Measurements from ENCODE around the gene STEAP3. TPM values are rescaled to one million over a fixed set of nuclear protein-coding genes. Genes with fewer than 3 reads are reported as not detected.

Gene STEAP3
- total RNA-seq, 1 experiment from 2014 or later = 30.5 TPM

DNA sequence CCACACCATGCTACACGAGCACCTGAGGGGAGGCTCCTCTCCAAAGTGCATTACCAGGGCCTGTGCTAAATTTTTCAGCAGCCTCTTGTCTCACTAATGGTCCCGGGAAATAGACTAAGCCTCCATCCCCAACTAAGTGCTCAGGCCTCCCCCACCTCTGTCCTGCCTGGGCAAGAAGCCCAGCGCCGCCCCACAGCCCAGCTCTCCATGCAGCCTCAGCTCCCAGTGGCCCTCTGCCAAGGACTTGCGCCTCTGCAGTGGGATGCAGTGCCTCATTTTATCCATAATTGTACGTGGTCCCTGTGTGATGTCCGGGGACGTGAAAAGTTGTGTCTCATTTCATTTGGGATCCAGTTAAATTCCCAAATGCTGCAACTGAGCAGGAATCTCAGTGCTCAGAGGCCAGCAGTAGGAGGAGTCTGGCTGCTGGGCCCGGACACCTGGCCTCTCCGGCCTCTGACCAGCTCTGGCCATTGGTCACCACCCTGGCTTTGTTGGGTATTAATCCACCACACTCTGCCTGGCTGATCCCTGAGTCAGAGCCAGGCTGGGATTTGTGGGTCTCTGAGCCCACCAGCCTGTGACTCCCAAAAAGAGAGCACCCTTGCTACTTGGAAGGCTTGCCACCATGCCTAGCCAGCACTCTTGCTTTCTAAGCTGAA, 11.4 kb upstream of the STEAP3 start:
- no peaks in the 10 kb centered on the region for H3K9me3 Mint-ChIP-seq (ENCODE audit: low read depth, unreplicated experiment)
- no peak overlapping the region for H3K4me3 Mint-ChIP-seq (ENCODE audit: low read depth, unreplicated experiment)
- no peaks in the 10 kb centered on the region for H3K36me3 Mint-ChIP-seq (ENCODE audit: insufficient read depth, unreplicated experiment)
- CTCF ChIA-PET = interaction anchor here (0.9 kb wide), 1 partner anchor 10 kb away, joined by 3 read pairs; no protein-coding TSS in a partner anchor
- intact Hi-C loops (cut with micrococcal nuclease; ENCODE audit: unreplicated experiment) = no loop called here
- no peak for DNase-seq
- TF ChIP-seq, protein P1, sequence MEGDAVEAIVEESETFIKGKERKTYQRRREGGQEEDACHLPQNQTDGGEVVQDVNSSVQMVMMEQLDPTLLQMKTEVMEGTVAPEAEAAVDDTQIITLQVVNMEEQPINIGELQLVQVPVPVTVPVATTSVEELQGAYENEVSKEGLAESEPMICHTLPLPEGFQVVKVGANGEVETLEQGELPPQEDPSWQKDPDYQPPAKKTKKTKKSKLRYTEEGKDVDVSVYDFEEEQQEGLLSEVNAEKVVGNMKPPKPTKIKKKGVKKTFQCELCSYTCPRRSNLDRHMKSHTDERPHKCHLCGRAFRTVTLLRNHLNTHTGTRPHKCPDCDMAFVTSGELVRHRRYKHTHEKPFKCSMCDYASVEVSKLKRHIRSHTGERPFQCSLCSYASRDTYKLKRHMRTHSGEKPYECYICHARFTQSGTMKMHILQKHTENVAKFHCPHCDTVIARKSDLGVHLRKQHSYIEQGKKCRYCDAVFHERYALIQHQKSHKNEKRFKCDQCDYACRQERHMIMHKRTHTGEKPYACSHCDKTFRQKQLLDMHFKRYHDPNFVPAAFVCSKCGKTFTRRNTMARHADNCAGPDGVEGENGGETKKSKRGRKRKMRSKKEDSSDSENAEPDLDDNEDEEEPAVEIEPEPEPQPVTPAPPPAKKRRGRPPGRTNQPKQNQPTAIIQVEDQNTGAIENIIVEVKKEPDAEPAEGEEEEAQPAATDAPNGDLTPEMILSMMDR (IDR thresholded peaks at IDR 0.05; ENCODE audit: unreplicated experiment) = no peak
- BruUV-seq (replicated peaks) = no TSS peak
- H3K4me1 Mint-ChIP-seq (ENCODE audit: low read depth, unreplicated experiment) = peaks cover 21% of the 10 kb centered on the region
- H3K27me3 Mint-ChIP-seq (ENCODE audit: unreplicated experiment) = no peaks in the 10 kb centered on the region
- no peak overlapping the region for H3K27ac Mint-ChIP-seq (ENCODE audit: unreplicated experiment)

DNA sequence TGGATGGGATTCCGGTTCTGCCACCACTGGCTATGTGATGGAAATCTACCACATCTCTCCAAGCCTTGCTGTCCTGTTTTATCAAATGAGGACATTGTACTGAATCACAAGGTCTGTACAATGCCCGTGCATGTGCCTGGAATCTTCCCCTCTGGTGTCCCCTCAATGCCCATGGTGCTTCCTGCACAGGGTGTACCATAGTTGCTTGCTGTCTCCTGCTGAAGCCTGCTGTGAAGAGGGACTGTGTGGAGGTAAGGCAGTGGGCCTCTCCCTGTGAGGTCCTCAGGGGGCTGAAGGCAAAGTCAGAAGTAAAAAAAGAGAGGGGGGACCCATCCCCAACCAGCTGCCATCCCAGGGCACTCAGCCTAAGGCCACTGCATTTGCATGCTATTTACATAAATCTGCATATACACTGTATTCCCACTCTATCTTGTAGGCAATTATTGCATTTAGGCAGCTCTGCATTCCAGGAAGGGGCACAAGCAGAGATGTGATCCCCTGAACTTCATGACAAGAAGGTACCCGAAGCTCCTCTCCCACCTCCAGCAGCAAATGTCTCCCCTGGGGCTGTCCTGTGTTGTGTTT, 9.1 kb upstream of the STEAP3 start:
- TF ChIP-seq, protein P1 (IDR thresholded peaks at IDR 0.05; ENCODE audit: unreplicated experiment) = no peak
- Mint-ChIP-seq H3K36me3 (ENCODE audit: insufficient read depth, unreplicated experiment) (peaks cover 3% of the 10 kb centered on the region), H3K27me3 (ENCODE audit: unreplicated experiment) (no peaks in the 10 kb centered on the region), H3K27ac (ENCODE audit: unreplicated experiment) (no peak overlapping the region), H3K9me3 (ENCODE audit: low read depth, unreplicated experiment) (no peaks in the 10 kb centered on the region), H3K4me1 (ENCODE audit: low read depth, unreplicated experiment) (peaks cover 1% of the 10 kb centered on the region), H3K4me3 (ENCODE audit: low read depth, unreplicated experiment) (no peak overlapping the region)
- CTCF ChIA-PET = no interaction called here
- BruUV-seq (replicated peaks) = no TSS peak
- DNase-seq = no peak
- intact Hi-C loops (cut with micrococcal nuclease; ENCODE audit: unreplicated experiment) = no loop called here

DNA sequence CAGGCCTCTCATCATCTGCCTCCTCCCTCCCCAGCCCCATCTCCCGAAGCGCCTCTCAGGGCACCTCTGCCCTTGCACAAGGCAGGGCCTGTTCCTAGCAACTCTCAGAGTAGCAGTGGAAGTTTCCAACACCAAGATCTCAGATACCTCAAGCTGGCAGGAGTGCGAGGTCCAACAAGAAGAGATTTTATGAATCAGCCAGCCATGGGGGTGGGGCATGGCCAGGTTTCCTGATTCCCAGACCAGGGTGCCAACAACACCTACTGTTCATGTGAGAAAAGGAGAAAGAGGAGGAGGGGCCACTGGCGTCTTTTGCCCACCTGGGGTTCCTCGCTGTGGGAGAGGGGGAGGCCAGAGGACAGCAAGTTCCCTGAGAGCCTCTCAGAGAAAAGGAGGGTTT, 6.6 kb upstream of the STEAP3 start:
- no peak for DNase-seq
- H3K4me1 Mint-ChIP-seq (ENCODE audit: low read depth, unreplicated experiment) = no peaks in the 10 kb centered on the region
- H3K4me3 Mint-ChIP-seq (ENCODE audit: low read depth, unreplicated experiment) = no peak overlapping the region
- CTCF ChIA-PET = no interaction called here
- TF ChIP-seq, protein P1 (IDR thresholded peaks at IDR 0.05; ENCODE audit: unreplicated experiment) = no peak
- intact Hi-C loops (cut with micrococcal nuclease; ENCODE audit: unreplicated experiment) = no loop called here
- peaks cover 3% of the 10 kb centered on the region for H3K36me3 Mint-ChIP-seq (ENCODE audit: insufficient read depth, unreplicated experiment)
- H3K27me3 Mint-ChIP-seq (ENCODE audit: unreplicated experiment) = peaks cover 22% of the 10 kb centered on the region
- BruUV-seq (replicated peaks) = no TSS peak
- no peaks in the 10 kb centered on the region for H3K9me3 Mint-ChIP-seq (ENCODE audit: low read depth, unreplicated experiment)
- no peak overlapping the region for H3K27ac Mint-ChIP-seq (ENCODE audit: unreplicated experiment)

DNA sequence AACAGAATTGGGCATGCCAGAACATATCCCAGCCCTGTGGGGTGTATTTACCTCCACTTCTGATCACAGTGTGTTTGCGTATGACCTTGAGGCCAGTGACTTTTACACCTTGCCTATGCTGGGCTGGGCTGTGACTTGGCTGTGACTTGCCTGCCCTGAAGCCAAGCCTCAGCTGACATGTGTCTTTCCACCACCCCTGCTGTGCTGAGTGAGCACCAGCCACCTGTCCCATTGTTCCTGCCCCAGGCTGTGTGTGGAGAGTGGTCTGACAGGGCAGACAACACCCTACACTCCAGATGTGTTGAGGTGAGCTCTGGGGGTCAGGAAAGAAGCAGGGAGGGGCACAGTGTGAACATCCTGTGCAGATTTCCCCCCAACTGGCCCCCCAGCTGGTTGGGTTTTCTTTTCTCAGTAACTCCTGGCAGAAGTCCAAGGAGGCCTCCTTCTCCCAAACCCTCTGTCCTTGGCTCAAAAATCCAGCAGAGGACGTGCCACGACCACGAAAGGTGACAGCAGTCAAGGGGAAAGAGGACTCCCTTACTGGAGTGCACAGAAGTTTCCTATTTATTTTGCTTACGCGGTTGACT, 5.1 kb upstream of the STEAP3 start:
- no peaks in the 10 kb centered on the region for H3K4me1 Mint-ChIP-seq (ENCODE audit: low read depth, unreplicated experiment)
- no peaks in the 10 kb centered on the region for H3K9me3 Mint-ChIP-seq (ENCODE audit: low read depth, unreplicated experiment)
- no peak overlapping the region for H3K4me3 Mint-ChIP-seq (ENCODE audit: low read depth, unreplicated experiment)
- TF ChIP-seq, protein P1 (IDR thresholded peaks at IDR 0.05; ENCODE audit: unreplicated experiment) = no peak
- intact Hi-C loops (cut with micrococcal nuclease; ENCODE audit: unreplicated experiment) = no loop called here
- CTCF ChIA-PET = interaction anchor here (1.6 kb wide), 1 partner anchor 10 kb away, joined by 5 read pairs; no protein-coding TSS in a partner anchor
- H3K27me3 Mint-ChIP-seq (ENCODE audit: unreplicated experiment) = peaks cover 28% of the 10 kb centered on the region
- BruUV-seq (replicated peaks) = no TSS peak
- H3K36me3 Mint-ChIP-seq (ENCODE audit: insufficient read depth, unreplicated experiment) = peaks cover 7% of the 10 kb centered on the region
- no peak overlapping the region for H3K27ac Mint-ChIP-seq (ENCODE audit: unreplicated experiment)
- DNase-seq = peak; percentile 30

Data from Calu3 (cell line).